Mesothelial cell of epicardium (in vitro differentiated cells): ENCODE measurements around the gene KIAA1614. TPM values are rescaled to one million over a fixed set of nuclear protein-coding genes. Genes with fewer than 3 reads are reported as not detected.

Source experiments
- DNase-seq, 2 experiments: peaks; one replicate each; pipeline ENCODE4 v3.0.0; 2021; ENCODE audit warnings: low spot score in 2 of 2; ENCODE audit not compliant: unreplicated experiment in 2 of 2
- H3K27ac Mint-ChIP-seq: 2 replicates; pipeline ENCODE4 v1.8.0; 2021; ENCODE audit warnings: mixed read lengths
- H3K27me3 Mint-ChIP-seq: 2 replicates; pipeline ENCODE4 v1.8.0; 2021; ENCODE audit warnings: low read depth, mixed read lengths
- H3K36me3 Mint-ChIP-seq: 2 replicates; pipeline ENCODE4 v1.8.0; 2021; ENCODE audit warnings: mixed read lengths
- H3K4me1 Mint-ChIP-seq: 2 replicates; pipeline ENCODE4 v1.8.0; 2021; ENCODE audit warnings: mixed read lengths
- H3K4me3 Mint-ChIP-seq: 2 replicates; pipeline ENCODE4 v1.8.0; 2021; ENCODE audit warnings: mild to moderate bottlenecking, moderate library complexity, mixed read lengths
- H3K9me3 Mint-ChIP-seq: 2 replicates; pipeline ENCODE4 v1.8.0; 2021; ENCODE audit warnings: mixed read lengths
- CTCF ChIP-seq: fragments of 200-600 bp; sonication (generic); IDR thresholded peaks from one replicate; pipeline ENCODE4 v1.5.0; 2021; ENCODE audit warnings: antibody characterized with exemption; ENCODE audit not compliant: unreplicated experiment
- total RNA-seq: library from RNA; stranded (reverse); gene quantifications from 3 replicates; pipeline ENCODE4 v1.2.1, GENCODE V29; 2021

KIAA1614 gene
- total RNA-seq, 1 donor from 2014 or later: 7.3 TPM

GRCh38 chr1:180941518-180942275, 29.0 kb downstream of the KIAA1614 start:
- Mint-ChIP-seq H3K36me3 (peaks cover 4% of the 10 kb centered on the region), H3K27me3 (no peaks in the 10 kb centered on the region), H3K27ac (no peak overlapping the region), H3K4me1 (no peaks in the 10 kb centered on the region), H3K4me3 (no peak overlapping the region), H3K9me3 (no peaks in the 10 kb centered on the region)
- TF ChIP-seq CTCF: no peak
- no peak for DNase-seq

- peaks cover 8% of the 10 kb centered on the region for H3K4me1 Mint-ChIP-seq
- no peaks in the 10 kb centered on the region for H3K27me3 Mint-ChIP-seq
- peaks cover 6% of the 10 kb centered on the region for H3K36me3 Mint-ChIP-seq
These were observed 32.5 kb downstream of the KIAA1614 start for GRCh38 chr1:180945151-180945550.

GRCh38 chr1:180945551-180945950, 32.9 kb downstream of the KIAA1614 start:
- no peak for DNase-seq
- peaks cover 8% of the 10 kb centered on the region for H3K4me1 Mint-ChIP-seq
- no peaks in the 10 kb centered on the region for H3K9me3 Mint-ChIP-seq
- peaks cover 6% of the 10 kb centered on the region for H3K36me3 Mint-ChIP-seq
- H3K27me3 Mint-ChIP-seq: no peaks in the 10 kb centered on the region
- H3K27ac Mint-ChIP-seq: no peak overlapping the region
- no peak for TF ChIP-seq CTCF
- H3K4me3 Mint-ChIP-seq: no peak overlapping the region

More at GRCh38 chr1:180945151-180945550, 32.5 kb downstream of the KIAA1614 start:
- no peak for DNase-seq
- TF ChIP-seq CTCF: no peak
- Mint-ChIP-seq H3K27ac (no peak overlapping the region), H3K9me3 (no peaks in the 10 kb centered on the region), H3K4me3 (no peak overlapping the region)

- Mint-ChIP-seq H3K27me3 (no peaks in the 10 kb centered on the region), H3K27ac (no peak overlapping the region), H3K4me1 (peaks cover 8% of the 10 kb centered on the region), H3K4me3 (no peak overlapping the region), H3K36me3 (peaks cover 6% of the 10 kb centered on the region), H3K9me3 (no peaks in the 10 kb centered on the region)
- TF ChIP-seq CTCF: no peak
- DNase-seq: no peak
These were observed 33.4 kb downstream of the KIAA1614 start for GRCh38 chr1:180946056-180946455.

GRCh38 chr1:180946541-180947498, 34.1 kb downstream of the KIAA1614 start:
- H3K36me3 Mint-ChIP-seq: peaks cover 4% of the 10 kb centered on the region
- no peaks in the 10 kb centered on the region for H3K9me3 Mint-ChIP-seq
- no peak for TF ChIP-seq CTCF
- DNase-seq: no peak
- H3K4me3 Mint-ChIP-seq: no peak overlapping the region
- no peak overlapping the region for H3K27ac Mint-ChIP-seq
- peaks cover 8% of the 10 kb centered on the region for H3K4me1 Mint-ChIP-seq
- no peaks in the 10 kb centered on the region for H3K27me3 Mint-ChIP-seq
